HG03378 (cell line): ENCODE data around the gene ANKRD27.
"Not testable (repeated sequence)": the region's sequence is repeated elsewhere in the genome, so short reads cannot be mapped to it uniquely, and the experiment has no call there.

Source experiments
- ATAC-seq: cut with Tn5 transposase; IDR thresholded peaks from one replicate; pipeline ENCODE4 v1.9.1; 2021; ENCODE audit warnings: mild to moderate bottlenecking, moderate library complexity; ENCODE audit not compliant: unreplicated experiment

ANKRD27 gene

GRCh38 chr19:32674931-32675719 is at the start of gene ANKRD27:
Gene ANKRD27, minus strand, starts transcription at chr19:32675180. Its CDS starts 16,165 bp downstream, at chr19:32659015.
- peak; percentile 94 for ATAC-seq

- ATAC-seq = no peak
Observed at GRCh38 chr19:32720936-32721250, 45.9 kb upstream of the ANKRD27 start.

GRCh38 chr19:32720216-32720935 is 45.4 kb upstream of the ANKRD27 start:
- no peak for ATAC-seq

DNA sequence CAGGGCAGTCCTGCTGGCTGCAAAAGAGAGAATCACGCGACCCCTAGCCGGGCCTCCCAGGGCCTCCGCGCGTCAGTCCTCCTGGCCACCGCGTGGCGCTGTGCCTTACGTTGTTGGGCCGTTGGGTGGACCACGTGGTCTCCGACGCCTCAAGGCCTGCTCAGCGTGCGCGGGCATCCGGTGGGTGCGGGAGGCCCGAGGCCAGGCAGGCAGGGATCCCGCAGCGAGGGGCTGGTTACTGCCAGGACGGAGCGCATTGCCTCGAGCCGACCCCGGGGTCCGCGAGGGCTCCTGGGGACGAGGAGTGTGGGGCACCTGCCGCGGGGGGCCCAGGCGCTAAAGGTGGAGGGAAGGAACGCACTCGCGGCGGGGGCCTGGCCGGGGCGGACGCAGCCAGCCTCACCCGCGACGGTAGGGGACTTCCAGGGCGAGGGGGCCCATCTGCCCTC is 44.7 kb upstream of the ANKRD27 start, which contains the start of gene TDRD12:
Gene TDRD12 (plus strand): TSS at position 157 of the 449 bp plus-strand sequence. CDS start 306 bp downstream, outside the sequence.
- ATAC-seq = no peak

- ATAC-seq = no peak
Observed at GRCh38 chr19:32718286-32718685, 43.3 kb upstream of the ANKRD27 start.

- no peak for ATAC-seq
Observed at GRCh38 chr19:32717496-32717895, 42.5 kb upstream of the ANKRD27 start.

DNA sequence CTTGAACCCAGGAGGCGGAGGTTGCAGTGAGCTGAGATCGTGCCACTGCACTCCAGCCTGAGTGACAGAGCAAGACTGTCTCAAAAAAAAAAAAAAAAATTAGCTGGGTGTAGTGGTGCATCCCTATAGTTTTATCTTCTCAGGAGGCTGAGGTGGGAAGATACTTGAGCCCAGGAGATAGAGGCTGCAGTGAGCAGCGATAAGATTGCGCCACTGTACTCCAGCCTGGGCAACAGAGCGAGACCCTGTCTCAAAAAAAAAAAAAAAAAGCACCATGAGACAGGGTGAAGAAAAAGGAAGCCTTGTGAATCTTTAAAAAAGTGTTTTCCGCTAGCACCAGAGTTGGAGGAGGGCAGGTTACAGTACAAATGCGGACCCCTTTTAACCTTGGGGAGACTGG is 41.2 kb upstream of the ANKRD27 start:
- not testable (repeated sequence) for ATAC-seq

DNA sequence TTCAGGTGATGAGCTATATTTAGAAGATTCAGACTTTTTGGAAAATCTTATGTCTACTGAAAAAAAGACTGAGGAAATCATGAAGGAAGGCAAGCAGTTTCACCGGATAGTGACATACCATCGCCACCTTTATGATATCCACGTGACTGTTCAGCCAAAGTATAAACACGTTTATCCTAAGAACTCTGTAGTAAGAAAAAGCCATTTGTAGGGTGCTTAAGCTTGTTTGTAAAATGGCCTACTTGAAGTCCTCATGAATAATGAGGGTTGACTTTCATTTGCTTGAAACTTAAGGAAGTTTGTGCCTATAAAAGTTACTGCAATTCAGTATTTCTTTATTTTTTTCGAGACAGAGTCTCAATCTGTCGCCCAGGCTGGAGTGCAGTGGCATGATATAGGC is 36.8 kb upstream of the ANKRD27 start:
- ATAC-seq = no peak

DNA sequence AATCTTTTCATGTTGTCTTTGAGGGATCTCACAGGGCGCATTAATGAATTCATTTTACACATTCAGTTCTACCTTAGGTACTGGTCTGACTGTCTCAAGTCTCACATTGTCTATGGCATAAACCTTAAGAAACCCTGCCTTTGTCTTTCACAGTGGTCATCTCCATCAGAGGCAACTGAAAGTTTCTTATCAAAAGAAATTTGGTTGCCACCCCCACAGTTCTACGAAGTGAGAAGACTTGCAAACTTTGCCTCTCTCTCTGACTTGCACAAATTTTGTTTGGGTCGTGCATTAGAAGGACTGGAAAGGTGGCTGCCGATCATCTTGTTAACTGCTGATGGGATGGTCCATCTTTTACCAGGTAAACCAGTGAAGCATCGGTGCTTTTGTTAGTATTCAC is 34.1 kb upstream of the ANKRD27 start:
- no peak for ATAC-seq

- ATAC-seq = no peak
Observed at GRCh38 chr19:32708457-32708856, 33.5 kb upstream of the ANKRD27 start.

DNA sequence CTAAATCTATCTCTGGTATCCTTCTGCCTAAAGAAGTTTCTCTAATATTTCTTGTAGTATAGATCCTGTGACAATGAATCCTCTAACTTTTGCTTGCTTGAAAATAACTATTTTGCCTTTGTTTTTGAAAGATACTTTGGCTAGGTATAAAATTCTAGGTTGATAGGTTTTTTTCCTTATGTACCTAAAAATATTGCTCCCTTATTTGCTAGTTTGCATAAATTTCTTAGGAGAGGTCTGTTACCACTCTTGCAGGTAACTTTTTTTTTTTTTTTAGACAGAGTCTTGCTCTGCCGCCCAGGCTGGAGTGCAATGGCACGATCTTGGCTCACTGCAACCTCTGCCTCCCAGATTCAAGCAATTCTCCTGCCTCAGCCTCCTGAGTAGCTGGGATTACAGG is 29.0 kb upstream of the ANKRD27 start:
- not testable (repeated sequence) for ATAC-seq

GRCh38 chr19:32702010-32702409 is 27.0 kb upstream of the ANKRD27 start:
- no peak for ATAC-seq

- not testable (repeated sequence) for ATAC-seq
Observed at GRCh38 chr19:32700129-32700528, 25.1 kb upstream of the ANKRD27 start.

GRCh38 chr19:32696771-32697170 is 21.8 kb upstream of the ANKRD27 start:
- not testable (repeated sequence) for ATAC-seq

DNA sequence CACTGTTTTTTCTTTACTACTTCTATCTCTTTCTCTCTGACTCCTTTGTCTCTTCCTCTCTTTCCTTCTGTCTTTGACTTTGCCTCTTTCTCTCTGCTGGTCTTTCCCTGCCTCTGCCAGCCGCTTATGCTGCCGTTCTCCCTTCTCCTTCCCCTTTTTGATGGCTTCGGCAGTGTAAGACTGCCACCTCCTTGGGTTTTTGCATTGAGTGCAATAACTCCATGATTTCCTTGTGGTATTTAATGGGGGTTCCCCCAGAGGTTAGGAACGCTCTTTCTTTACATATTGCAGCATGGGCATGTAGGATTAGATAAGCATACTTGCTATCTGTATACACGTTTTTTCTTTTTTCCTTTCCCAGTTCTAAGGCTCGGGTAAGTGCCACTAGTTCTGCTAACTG is 20.5 kb upstream of the ANKRD27 start:
- ATAC-seq = not testable (repeated sequence)

DNA sequence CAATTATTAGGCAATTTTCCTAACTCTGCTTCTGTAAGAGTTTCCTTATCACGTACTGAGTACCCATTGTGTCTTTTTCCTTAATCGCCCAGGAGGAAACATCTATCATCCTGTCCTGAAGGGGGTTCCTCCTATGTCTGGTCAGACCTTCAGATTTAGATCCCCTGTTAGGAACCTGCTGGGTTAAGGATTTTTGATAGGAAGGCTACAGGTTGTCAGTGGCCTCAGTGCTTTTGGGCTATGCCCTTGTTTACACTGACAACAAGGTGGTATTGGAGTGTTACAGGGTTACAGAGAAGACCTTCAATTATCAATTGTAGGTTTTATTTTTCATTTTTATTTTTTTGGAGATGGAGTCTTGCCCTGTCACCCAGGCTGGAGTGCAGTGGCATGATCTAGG is 19.9 kb upstream of the ANKRD27 start:
- not testable (repeated sequence) for ATAC-seq

DNA sequence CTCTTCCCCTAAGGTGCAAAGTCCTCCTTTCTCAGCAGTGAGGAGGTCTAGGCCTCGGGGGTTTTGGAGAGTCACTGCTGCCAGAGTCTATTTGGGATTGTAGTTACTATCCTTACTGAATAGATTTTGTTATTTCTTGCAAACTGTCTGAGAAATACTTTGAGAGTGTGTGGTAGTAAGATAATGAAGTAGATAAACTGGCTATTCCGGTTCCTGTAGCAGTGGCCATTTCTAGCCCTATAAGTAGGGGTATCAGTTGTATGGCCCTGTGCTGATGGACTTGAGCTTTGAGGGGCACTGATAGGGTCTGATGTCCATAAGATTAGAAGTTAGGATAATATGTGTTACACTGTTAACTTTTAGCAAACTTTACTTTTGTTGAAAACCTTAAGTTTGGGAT is 19.3 kb upstream of the ANKRD27 start:
- not testable (repeated sequence) for ATAC-seq

DNA sequence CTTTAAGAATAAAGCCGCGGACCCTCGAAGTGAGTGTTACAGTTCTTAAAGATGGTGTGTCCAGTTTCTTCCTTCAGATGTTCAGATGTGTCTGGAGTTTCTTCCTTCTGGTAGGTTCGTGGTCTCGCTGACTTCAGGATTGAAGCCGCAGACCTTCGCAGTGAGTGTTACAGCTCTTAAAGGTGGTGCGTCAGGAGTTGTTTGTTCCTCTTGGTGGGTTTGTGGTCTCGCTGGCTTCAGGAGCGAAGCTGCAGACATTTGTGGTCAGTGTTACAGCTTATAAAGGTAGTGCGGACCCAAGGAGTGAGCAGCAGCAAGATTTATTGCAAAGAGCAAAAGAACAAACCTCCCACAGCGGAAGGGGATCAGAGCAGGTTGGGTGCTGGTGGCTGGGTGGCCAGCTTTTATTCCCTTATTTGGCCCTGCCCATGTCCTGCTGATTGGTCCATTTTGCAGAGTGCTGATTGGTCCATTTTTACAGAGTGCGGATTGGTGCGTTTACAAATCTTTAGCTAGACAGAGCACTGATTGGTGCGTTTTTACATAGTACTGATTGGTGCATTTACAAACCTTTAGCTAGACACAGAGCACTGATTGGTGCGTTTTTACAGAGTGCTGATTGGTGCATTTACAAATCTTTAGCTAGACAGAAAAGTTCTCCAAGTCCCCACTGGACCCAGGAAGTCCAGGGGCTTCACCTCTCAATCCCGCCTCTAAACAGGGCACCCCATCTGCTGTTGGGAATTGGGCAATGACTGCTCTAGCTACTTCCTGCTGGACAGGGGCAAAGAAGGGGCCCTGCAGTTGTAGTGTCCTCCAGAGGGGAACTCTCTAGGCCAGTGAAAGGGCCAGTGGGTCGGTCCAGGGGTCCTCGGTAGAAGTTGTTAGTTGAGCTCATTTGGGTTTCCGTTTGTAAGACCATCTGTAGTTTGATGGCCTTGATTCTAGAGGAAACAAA is 18.4 kb upstream of the ANKRD27 start:
- not testable (repeated sequence) for ATAC-seq

DNA sequence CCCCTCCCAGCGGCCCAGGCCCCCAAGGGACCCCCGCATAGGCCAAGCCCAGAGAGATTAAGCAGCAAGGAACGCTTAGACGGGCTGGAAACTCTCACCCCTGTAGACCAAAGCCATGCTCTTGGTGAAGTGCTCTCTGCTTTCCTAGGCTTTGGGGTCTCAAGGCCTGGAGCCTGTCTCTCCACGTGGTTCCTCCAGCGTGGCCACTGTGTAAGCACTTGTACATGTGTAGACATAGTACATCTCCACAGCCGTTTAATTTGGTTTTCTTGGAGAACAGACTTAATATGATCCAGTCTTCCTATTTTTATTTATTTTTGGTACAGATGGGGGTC is 17.7 kb upstream of the ANKRD27 start:
- no peak for ATAC-seq

DNA sequence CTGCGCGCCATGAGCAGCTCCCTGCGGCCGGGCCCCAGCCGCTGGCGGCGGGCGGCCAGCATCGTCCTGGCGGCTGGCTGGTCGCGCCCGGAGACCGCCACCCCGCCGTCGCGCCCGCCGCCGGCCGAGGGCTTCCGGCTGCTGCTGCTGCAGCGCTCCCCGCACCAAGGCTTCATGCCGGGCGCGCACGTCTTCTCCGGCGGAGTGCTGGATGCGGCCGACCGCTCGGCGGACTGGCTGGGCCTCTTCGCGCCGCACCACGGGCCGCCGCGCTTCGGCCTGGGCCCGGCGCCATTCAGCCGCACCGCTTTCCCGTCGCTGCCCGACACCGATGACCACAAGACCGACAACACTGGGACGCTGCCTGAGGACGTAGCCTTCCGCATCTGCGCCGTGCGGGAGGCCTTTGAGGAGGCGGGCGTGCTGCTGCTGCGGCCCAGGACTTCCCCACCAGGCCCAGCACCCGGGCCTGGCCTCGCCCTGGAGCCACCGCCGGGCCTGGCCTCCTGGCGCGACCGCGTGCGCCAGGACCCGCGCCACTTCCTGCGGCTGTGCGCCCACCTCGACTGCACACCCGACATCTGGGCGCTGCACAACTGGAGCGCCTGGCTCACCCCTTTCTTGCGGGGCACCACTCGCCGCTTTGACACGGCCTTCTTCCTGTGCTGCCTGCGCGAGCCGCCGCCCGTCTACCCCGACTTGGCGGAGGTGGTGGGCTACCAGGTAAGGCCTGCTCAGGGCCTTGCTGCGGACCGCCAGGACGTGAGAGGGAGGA is 17.2 kb upstream of the ANKRD27 start:
- peak; percentile 33 for ATAC-seq
